ENCODE data around the gene KLK6. TPM values are rescaled to one million over a fixed set of nuclear protein-coding genes. Genes with fewer than 3 reads are reported as not detected.

Gene KLK6
- total RNA-seq, 4 donors from 2014 or later, result 5.4 to 56.9 (median 9.0) TPM; not detected in 1

DNA sequence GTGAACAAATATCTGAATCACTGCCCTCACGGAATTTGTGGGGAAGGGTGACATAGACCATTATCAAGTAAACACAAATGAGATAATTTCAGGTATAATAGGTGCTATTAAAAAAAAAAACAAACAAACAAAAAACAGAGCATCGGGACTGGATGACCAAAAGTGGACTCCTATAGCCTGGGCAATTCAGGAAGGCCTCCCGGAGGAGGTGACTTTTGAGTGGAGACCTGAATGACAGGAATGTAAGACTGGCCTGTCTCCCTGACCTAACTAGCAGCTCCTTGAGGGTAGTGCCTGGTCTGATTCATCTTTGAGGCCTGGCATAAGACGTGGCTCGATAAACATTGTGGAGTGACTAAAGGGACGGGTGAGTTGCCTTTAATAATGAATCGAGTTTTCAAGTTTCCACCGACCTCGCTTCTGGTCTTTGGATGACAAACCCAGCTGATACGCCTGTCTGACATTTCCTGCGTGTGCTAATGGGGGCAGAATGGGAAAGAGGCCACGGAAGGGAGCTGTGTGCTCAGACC is 43.3 kb upstream of the KLK6 start:
- 77% methylated on average over 12 of the region's 12 CpGs for WGBS
- TF ChIP-seq, protein P1, sequence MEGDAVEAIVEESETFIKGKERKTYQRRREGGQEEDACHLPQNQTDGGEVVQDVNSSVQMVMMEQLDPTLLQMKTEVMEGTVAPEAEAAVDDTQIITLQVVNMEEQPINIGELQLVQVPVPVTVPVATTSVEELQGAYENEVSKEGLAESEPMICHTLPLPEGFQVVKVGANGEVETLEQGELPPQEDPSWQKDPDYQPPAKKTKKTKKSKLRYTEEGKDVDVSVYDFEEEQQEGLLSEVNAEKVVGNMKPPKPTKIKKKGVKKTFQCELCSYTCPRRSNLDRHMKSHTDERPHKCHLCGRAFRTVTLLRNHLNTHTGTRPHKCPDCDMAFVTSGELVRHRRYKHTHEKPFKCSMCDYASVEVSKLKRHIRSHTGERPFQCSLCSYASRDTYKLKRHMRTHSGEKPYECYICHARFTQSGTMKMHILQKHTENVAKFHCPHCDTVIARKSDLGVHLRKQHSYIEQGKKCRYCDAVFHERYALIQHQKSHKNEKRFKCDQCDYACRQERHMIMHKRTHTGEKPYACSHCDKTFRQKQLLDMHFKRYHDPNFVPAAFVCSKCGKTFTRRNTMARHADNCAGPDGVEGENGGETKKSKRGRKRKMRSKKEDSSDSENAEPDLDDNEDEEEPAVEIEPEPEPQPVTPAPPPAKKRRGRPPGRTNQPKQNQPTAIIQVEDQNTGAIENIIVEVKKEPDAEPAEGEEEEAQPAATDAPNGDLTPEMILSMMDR (IDR thresholded peaks at IDR 0.05), result no peak
- no peak for TF ChIP-seq POLR2A (IDR thresholded peaks at IDR 0.05)
- TF ChIP-seq POLR2AphosphoS5 (IDR thresholded peaks at IDR 0.05), result no peak
- no peak for TF ChIP-seq EP300 (IDR thresholded peaks at IDR 0.05)

DNA sequence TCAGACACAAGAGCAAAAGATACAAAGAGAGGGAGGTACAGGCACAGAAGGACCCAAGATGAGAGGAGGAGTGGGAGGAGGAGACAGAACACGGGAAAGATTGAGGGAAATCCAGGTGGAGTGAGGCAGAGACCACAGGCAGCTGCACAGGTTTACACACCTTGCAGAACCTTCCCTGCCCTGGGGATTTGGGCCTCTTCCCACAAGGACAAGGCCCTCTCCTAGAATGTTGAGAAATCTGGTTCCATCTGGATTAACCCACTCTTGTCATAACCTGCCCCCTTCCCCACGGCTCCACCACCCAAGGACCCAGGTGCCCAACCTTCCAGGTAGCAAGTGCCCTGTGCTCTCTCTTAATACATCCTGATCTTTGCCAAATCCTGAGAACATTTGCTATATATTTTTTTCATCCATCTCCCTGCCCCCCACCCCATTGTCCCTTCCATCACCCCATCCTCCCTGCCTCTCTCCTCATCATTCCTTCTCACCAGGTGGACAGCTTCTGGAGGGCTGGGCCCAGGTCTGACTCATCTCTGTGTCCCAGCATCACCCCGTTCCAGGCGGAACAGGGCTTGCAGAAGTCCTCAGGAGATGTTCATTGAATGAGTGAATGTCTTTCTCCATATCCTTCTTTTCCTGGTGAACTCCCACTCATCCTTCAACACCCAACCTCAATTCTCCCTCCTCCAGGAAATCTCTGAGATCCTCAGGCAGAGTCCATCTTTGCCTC is 40.8 kb upstream of the KLK6 start:
- no peak for DNase-seq (ENCODE audit: low spot score in 2 of 2)
- TF ChIP-seq, protein P1 (IDR thresholded peaks at IDR 0.05), result no peak
- no peak for TF ChIP-seq POLR2A (IDR thresholded peaks at IDR 0.05)
- TF ChIP-seq POLR2AphosphoS5 (IDR thresholded peaks at IDR 0.05), result peak in 1 of 3 donors; percentile 3
- no peak for TF ChIP-seq EP300 (IDR thresholded peaks at IDR 0.05)
- Histone ChIP-seq H3K27ac (no peak overlapping the region), H3K27me3 (peaks cover 34% of the 10 kb centered on the region), H3K9me3 (no peaks in the 10 kb centered on the region), H3K4me1 (peaks cover 11% of the 10 kb centered on the region), H3K36me3 (no peaks in the 10 kb centered on the region), H3K4me3 (no peak overlapping the region)
- whole genome bisulfite sequencing, result 41% methylated on average over 4 of the region's 4 CpGs

More for the DNA sequence above, 43.3 kb upstream of the KLK6 start:
- Histone ChIP-seq H3K27me3 (peaks cover 52% of the 10 kb centered on the region), H3K4me3 (no peak overlapping the region), H3K27ac (no peak overlapping the region), H3K4me1 (peaks cover 20% of the 10 kb centered on the region), H3K9me3 (no peaks in the 10 kb centered on the region), H3K36me3 (no peaks in the 10 kb centered on the region)
- DNase-seq (ENCODE audit: low spot score in 2 of 2), result no peak

DNA sequence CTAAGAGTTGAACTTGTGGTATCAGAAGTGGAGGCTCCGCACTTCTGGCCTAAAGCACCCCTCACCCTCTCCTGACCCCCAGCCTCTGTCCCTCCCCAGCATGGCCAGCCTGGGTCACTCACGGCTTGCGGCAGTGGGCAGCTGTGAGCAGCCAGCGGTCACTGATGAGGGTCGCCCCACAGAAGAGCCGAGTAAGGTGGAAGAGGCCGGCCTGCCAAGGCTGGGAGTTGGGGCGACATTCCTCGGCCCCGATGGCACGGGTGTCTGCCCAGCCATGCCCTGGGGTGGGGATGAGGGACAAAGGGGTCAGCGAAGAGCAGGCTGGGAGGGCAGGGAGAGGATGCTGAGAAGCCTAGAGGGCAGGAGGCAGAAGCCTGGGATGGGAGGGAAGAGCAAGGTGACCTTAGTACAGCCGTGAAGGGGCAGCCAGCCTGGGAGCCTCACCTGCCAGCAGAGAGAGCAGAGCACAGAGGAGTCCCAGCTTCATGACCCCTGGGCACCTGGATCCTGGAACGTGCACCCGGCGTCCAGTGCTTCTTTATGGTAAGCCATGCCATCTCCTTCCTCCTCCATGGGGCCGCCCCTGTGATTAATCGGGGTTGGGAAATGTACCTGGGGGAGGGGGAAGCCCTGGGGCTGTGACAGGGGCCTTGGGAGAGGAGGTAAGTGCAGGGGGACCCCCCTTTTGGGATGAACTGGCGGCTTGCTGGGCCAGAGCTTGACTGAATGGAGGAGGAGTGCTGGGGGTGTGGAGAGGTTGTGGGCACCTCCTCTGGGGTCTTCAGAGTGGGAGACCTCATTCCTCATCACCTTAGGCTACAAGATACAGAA is 39.9 kb upstream of the KLK6 start:
- H3K27me3 ChIP-seq, result peaks cover 24% of the 10 kb centered on the region

DNA sequence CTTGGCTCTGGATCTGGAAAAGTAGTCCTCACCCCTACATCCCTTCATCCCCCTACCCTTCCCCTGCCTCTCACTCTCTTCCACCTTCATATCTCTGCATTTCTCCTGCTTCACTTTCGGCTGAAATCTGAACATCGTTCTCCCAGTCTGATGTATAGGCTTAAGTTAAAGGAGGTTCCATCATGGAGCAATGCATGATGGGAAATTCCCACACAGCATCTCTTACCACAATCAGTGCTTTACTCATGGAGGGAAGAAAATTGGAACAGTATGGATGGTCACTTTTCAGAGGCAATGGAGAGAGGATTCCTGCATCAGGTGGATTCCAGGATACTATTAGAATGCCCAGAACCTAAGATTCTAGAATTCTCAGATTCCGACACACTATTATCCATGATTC is 38.1 kb upstream of the KLK6 start:
- no peaks in the 10 kb centered on the region for H3K9me3 ChIP-seq
- no peaks in the 10 kb centered on the region for H3K36me3 ChIP-seq
- H3K4me3 ChIP-seq, result no peak overlapping the region
- H3K27me3 ChIP-seq, result peaks cover 32% of the 10 kb centered on the region
- no peak for DNase-seq (ENCODE audit: low spot score in 2 of 2)
- TF ChIP-seq POLR2A (IDR thresholded peaks at IDR 0.05), result no peak
- no peak for TF ChIP-seq POLR2AphosphoS5 (IDR thresholded peaks at IDR 0.05)
- TF ChIP-seq, protein P1 (IDR thresholded peaks at IDR 0.05), result no peak
- no peak for TF ChIP-seq EP300 (IDR thresholded peaks at IDR 0.05)
- H3K4me1 ChIP-seq, result peaks cover 15% of the 10 kb centered on the region
- H3K27ac ChIP-seq, result no peak overlapping the region
- 96% methylated on average over 3 of the region's 3 CpGs for WGBS

More for the DNA sequence above, 39.9 kb upstream of the KLK6 start:
- no peak for DNase-seq (ENCODE audit: low spot score in 2 of 2)
- Histone ChIP-seq H3K36me3 (no peaks in the 10 kb centered on the region), H3K4me1 (peaks cover 11% of the 10 kb centered on the region), H3K9me3 (no peaks in the 10 kb centered on the region), H3K27ac (no peak overlapping the region), H3K4me3 (no peak overlapping the region)
- WGBS, result 58% methylated on average over 14 of the region's 19 CpGs
- TF ChIP-seq EP300 (IDR thresholded peaks at IDR 0.05), result no peak
- TF ChIP-seq POLR2AphosphoS5 (IDR thresholded peaks at IDR 0.05), result no peak
- no peak for TF ChIP-seq POLR2A (IDR thresholded peaks at IDR 0.05)
- TF ChIP-seq, protein P1 (IDR thresholded peaks at IDR 0.05), result no peak

DNA sequence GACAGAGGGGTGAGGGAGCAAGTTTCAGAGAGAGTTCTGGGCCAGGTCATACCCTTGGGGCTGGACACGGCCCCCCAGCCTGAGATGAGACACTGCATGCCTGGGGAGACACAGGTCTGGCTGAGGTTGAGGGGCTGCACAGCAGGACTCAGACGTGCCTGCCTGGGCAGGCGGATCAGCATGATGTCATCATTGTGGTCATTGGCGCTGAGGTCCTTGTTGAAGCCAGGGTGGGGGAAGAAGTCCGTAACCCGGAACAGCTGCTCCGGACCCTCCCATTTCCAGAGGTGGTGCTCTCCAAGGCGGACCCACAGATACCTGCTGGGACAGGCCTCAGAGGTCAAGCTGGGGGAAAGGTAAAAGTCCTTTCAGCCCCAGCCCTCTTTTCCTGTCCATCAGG is 37.0 kb upstream of the KLK6 start:
- H3K4me1 ChIP-seq, result peaks cover 24% of the 10 kb centered on the region
- no peaks in the 10 kb centered on the region for H3K36me3 ChIP-seq
- 49% methylated on average over 6 of the region's 8 CpGs for WGBS
- no peak overlapping the region for H3K27ac ChIP-seq
- no peak overlapping the region for H3K4me3 ChIP-seq
- H3K27me3 ChIP-seq, result peaks cover 43% of the 10 kb centered on the region
- DNase-seq (ENCODE audit: low spot score in 2 of 2), result no peak
- H3K9me3 ChIP-seq, result no peaks in the 10 kb centered on the region
- no peak for TF ChIP-seq POLR2AphosphoS5 (IDR thresholded peaks at IDR 0.05)
- TF ChIP-seq EP300 (IDR thresholded peaks at IDR 0.05), result no peak
- no peak for TF ChIP-seq POLR2A (IDR thresholded peaks at IDR 0.05)
- TF ChIP-seq, protein P1 (IDR thresholded peaks at IDR 0.05), result no peak
